Common myeloid progenitor, CD34-positive (primary cell): ENCODE measurements around the gene TJP3.

ENCODE experiments used
- CTCF ChIA-PET: fragments of 350-600 bp; sonication (Branson Sonifier 250); formaldehyde crosslinking; loops from one replicate; lab custom pipeline; 2021; ENCODE audit warnings: antibody characterized with exemption; lab: Charles Lee
- POLR2A ChIA-PET: fragments of 350-600 bp; sonication (Branson Sonifier 250); formaldehyde crosslinking; loops from one replicate; lab custom pipeline; 2021; ENCODE audit warnings: antibody characterized with exemption; lab: Charles Lee
- DNase-seq, 3 donors: peaks; one replicate each; pipeline versions ENCODE4 v3.0.0 to v3.0.0-alpha.2; 2013
- H3K27ac ChIP-seq, 2 experiments: 1 replicate in 1 of 2; 2 replicates in 1 of 2; pipeline ENCODE4 v1.7.0; 2013; ENCODE audit warnings: inconsistent platforms in 2 of 2, low read length in 2 of 2, mild to moderate bottlenecking in 2 of 2, low read depth in 1 of 2, moderate library complexity in 1 of 2; ENCODE audit not compliant: severe bottlenecking in 2 of 2, insufficient read depth in 1 of 2, poor library complexity in 1 of 2
- H3K27me3 ChIP-seq, 5 experiments: replicated peaks in 2 of 5; 1 replicate in 3 of 5; 2 replicates in 2 of 5; pipeline versions ENCODE4 v1.6.1 to v1.7.0; 2013; ENCODE audit warnings: low read length in 4 of 5, mild to moderate bottlenecking in 2 of 5, moderate library complexity in 2 of 5, inconsistent platforms in 1 of 5; ENCODE audit not compliant: insufficient read depth in 5 of 5, control insufficient read depth in 4 of 5
- H3K36me3 ChIP-seq, 4 experiments: 1 replicate in 2 of 4; 2 replicates in 2 of 4; pipeline versions ENCODE4 v1.6.1 to v1.7.0; 2013; ENCODE audit warnings: low read length in 3 of 4, control low read depth in 1 of 4, mild to moderate bottlenecking in 1 of 4; ENCODE audit not compliant: control insufficient read depth in 4 of 4, insufficient read depth in 4 of 4
- H3K4me1 ChIP-seq, 4 experiments: 1 replicate in 3 of 4; 2 replicates in 1 of 4; pipeline versions ENCODE4 v1.6.1 to v1.7.1; 2013; ENCODE audit warnings: low read length in 3 of 4, mild to moderate bottlenecking in 3 of 4, control low read depth in 1 of 4, inconsistent platforms in 1 of 4, moderate library complexity in 1 of 4; ENCODE audit not compliant: control insufficient read depth in 4 of 4, insufficient read depth in 4 of 4; ENCODE audit errors: control extremely low read depth in 1 of 4
- H3K4me3 ChIP-seq, 7 experiments: 1 replicate in 4 of 7; 2 replicates in 3 of 7; pipeline versions ENCODE4 v1.5.1 to v1.7.0; 2013; ENCODE audit warnings: mild to moderate bottlenecking in 7 of 7, low read length in 6 of 7, moderate library complexity in 6 of 7, inconsistent platforms in 2 of 7, low read depth in 2 of 7, control low read depth in 1 of 7; ENCODE audit not compliant: insufficient read depth in 4 of 7, control insufficient read depth in 1 of 7; ENCODE audit errors: extremely low read depth in 1 of 7
- H3K9me3 ChIP-seq, 5 experiments: 1 replicate in 4 of 5; 2 replicates in 1 of 5; pipeline versions ENCODE4 v1.6.1 to v1.7.1; 2013; ENCODE audit warnings: low read length in 4 of 5, mild to moderate bottlenecking in 2 of 5, inconsistent platforms in 1 of 5, low read depth in 1 of 5, moderate library complexity in 1 of 5; ENCODE audit not compliant: control insufficient read depth in 4 of 5, insufficient read depth in 2 of 5; ENCODE audit errors: control extremely low read depth in 1 of 5
- WGBS: methylation state at CpG from one replicate; pipeline ENCODE4 v1.1.5; 2013; ENCODE audit not compliant: insufficient coverage; 5-methylcytosine and 5-hydroxymethylcytosine counted together

Gene TJP3

DNA sequence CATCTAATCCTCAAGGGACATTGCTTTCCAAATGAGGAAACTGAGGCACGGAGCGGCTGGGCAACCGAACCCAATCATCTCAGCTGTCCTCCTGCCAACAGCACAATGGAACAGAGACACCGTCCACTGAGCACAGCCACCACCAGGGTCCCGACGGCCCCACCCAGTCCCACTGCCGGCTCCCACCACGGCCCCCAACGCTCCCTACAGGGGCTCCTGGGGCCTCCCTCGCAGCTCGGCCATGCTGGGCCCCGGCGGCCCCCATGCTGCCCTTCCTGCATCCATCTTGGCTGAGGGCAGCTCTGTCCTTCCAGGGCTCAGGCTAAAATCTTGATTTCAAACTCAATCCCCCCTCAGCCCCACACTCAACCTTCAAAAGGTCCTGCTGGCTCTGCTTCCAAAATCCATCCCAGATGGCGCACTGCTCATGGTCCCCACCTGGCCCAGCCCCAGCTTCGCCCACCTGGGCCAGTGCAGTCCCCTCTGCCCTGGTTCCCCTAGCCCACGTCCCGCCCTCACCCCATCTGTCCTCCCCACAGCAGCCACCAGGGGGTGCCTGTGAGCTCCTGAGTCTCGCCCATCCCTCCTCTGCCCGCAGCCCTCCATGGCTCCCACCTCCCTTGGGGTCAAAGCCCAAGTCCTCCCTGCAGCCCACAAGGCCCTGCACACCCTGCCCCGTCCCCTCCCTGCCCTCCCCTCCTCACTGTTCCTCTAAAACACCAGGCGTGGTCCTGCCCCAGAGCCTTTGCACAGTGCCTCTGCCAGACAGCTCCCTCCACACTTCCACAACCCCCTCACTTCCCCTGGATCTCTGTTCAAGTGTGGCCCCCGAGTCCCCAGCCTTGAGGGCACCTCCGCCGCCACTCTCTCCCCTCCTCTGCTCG, 15.8 kb upstream of the TJP3 start:
- DNase-seq: peak in 1 of 3 donors; percentile 40
- peaks cover 0 to 10% (median 2%) of the 10 kb centered on the region in 4 experiments for H3K36me3 ChIP-seq
- CTCF ChIA-PET: interaction anchor here (0.6 to 4.4 kb wide), 7 partner anchors 8 to 36 kb away, joined by 3 to 27 read pairs (median 3); partner anchors contain the start of genes PIP5K1C and TJP3
- no peak overlapping the region for H3K4me3 ChIP-seq
- POLR2A ChIA-PET: no interaction called here
- peaks cover 0 to 34% (median 19%) of the 10 kb centered on the region in 4 experiments for H3K4me1 ChIP-seq
- H3K27me3 ChIP-seq: no peaks in the 10 kb centered on the region
- WGBS: 97% methylated on average over 25 of the region's 25 CpGs
- no peak overlapping the region for H3K27ac ChIP-seq
- no peaks in the 10 kb centered on the region for H3K9me3 ChIP-seq

DNA sequence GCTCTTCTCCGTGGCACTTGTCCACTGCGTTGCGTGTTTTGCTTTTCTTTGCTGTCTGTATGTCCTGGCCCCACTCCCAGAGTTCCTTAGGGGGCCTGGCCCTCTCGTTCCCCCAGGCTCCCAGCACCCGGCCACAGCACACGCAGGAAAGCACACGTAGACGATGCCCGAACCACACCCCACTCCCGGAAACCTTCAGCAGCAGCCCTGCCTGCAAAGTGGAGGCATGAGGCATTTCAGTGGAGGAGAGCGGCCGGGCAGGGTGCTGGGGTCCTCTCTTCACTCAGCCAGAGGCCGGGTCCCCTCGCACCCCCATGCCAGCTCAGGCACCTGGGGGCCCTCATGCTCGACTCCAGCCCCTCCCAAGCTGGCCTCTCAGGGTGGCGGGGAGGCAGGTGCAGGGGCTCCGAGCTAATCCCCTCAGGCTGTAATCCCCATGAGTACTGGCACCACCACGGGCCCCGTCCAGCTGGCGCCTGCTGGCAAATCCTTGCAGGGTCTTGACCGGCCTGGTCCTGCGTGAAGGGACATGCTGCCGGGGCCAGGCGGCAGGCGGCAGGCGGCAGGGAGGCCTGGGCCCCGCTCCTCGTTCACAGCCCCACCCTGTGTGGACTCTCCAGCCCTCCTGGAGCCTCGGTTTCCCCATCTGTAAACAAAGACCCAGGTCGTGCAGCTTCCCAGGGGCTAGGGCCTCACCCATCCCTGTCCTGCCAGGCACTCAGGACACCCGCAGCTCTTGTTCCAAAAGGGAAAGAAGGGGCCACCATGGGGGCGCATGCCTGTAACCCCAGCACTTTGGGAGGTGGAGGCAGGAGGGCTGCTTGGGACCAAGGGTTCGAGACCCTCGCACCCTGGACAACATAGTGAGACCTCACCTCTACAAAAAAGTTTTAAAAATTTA, 14.9 kb upstream of the TJP3 start:
- Histone ChIP-seq H3K27ac (no peak overlapping the region), H3K36me3 (peaks cover 0 to 10% (median 2%) of the 10 kb centered on the region in 4 experiments), H3K4me1 (peaks cover 0 to 32% (median 13%) of the 10 kb centered on the region in 4 experiments), H3K4me3 (no peak overlapping the region), H3K27me3 (no peaks in the 10 kb centered on the region), H3K9me3 (no peaks in the 10 kb centered on the region)
- DNase-seq: no peak
- CTCF ChIA-PET: interaction anchor here (0.7 to 4.4 kb wide), 4 partner anchors 14 to 69 kb away, joined by 3 to 27 read pairs (median 6); partner anchors contain the start of genes MRPL54 and TJP3
- 97% methylated on average over 29 of the region's 34 CpGs for WGBS
- POLR2A ChIA-PET: interaction anchor here (0.5 to 0.7 kb wide), 2 partner anchors 16 to 276 kb away, joined by 3 to 5 read pairs; no protein-coding TSS in a partner anchor

DNA sequence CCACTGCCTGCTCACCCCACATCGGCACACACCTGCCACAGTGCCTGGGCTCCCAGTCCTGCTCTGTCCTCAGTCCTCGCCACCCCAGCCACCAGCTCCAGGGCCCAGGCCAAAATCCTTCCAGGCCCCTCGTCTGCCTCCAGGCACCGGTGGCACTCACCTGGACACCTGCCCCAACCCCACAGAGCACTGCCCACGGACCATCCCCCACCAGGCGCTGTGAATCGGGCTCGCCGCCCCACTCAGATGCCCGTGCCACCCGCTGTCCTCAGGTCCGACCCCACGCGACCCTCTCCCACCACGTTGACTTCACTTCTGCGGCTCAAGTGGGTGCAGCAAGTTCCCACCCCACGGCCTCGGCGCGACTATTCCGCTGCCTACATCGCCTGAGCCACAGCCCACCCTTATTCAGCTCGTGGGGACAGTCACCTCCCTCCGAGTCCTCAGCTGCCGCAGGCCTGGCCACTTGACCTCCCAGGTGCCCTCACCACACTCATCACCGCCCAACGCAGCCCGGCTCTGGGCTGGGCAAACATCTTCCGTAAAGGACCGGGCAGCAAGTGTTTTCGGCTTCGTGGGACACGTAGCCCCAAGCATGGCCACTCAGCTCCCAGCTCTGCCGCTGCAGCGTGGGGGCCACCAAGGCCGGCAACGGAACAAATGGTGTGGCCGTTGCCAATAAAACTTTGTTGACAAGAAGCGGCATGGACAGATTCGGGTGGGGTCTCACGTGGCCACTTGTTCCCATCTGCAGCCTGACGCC, 13.6 kb upstream of the TJP3 start:
- Histone ChIP-seq H3K36me3 (peaks cover 0 to 10% (median 2%) of the 10 kb centered on the region in 4 experiments), H3K27ac (no peak overlapping the region), H3K4me3 (no peak overlapping the region), H3K4me1 (peaks cover 0 to 39% (median 21%) of the 10 kb centered on the region in 4 experiments), H3K9me3 (no peaks in the 10 kb centered on the region), H3K27me3 (no peaks in the 10 kb centered on the region)
- DNase-seq: no peak
- POLR2A ChIA-PET: interaction anchor here (0.6 kb wide), 1 partner anchor 247 kb away, joined by 3 read pairs; no protein-coding TSS in a partner anchor
- CTCF ChIA-PET: no interaction called here
- 98% methylated on average over 41 of the region's 42 CpGs for WGBS

DNA sequence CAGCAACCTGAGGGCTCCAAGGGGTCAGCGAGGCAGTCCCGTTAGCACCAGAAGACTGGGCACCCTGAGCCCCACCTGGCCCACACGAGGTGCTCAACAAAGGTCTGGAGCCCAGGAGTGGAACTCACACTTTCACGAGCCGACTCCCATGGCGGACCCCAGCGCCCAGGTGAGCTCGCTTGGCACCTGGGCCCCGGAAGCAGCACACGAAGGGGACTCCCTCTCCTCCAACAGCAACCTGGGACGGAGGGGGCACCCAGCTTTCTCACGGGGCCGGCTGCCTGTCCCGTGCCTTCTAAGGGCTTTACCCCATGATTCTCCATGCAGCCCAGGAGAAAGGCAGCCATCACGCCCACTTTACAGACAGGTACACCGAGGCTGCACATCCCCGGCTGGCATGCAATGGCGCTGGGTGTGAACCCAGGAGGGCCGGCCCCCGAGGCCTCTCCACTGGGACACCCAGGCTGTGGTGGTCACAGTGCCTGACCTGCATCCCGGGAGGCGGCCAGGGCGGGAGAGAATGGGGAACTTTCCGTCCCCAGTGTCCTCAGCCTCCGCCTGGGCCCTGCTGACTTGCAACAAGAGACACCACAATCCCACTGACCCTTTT, 13.0 kb upstream of the TJP3 start:
- no peak overlapping the region for H3K27ac ChIP-seq
- H3K36me3 ChIP-seq: peaks cover 0 to 10% (median 2%) of the 10 kb centered on the region in 4 experiments
- ChIA-PET POLR2A (no interaction called here), CTCF (interaction anchor here (1.1 kb wide), 1 partner anchor 67 kb away, joined by 3 read pairs; the partner anchor contains the start of gene APBA3)
- no peaks in the 10 kb centered on the region for H3K9me3 ChIP-seq
- 97% methylated on average over 25 of the region's 25 CpGs for WGBS
- H3K27me3 ChIP-seq: no peaks in the 10 kb centered on the region
- H3K4me3 ChIP-seq: no peak overlapping the region
- DNase-seq: no peak
- H3K4me1 ChIP-seq: peaks cover 0 to 38% (median 22%) of the 10 kb centered on the region in 4 experiments

DNA sequence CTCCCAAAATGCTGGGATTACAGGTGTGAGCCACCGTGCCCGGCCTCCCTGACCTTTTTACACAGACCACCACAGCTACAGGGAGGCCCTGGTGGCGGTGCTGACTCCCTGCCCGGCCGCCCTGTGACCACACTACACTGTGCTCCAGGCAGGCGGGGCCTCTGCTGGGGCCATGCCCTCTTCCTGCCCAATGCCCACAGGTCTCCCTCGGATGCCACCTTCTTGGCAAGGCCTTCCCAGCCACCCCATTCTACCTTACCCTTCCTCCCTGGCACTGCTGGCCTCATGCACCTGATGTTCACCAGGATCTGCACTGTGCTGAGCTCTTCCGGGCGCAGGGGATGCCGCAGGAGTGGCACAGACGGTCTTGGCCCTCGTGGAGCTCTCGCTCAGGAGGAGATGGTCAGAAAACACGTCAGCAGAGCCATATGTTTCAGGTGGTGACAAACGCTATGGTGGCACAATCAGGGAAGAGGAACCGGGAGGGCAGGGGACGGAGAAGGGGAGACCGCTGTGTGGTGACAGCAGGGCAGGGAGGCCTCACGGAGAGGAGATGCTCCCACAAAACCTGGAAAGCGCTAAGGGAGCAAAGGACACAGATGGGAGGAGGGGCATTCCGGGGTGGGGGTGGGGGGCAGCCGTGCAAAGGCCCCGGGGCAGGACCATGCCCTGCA, 12.1 kb upstream of the TJP3 start:
- Histone ChIP-seq H3K27me3 (no peaks in the 10 kb centered on the region), H3K9me3 (no peaks in the 10 kb centered on the region), H3K4me3 (no peak overlapping the region), H3K27ac (no peak overlapping the region), H3K36me3 (peaks cover 0 to 8% (median 2%) of the 10 kb centered on the region in 4 experiments), H3K4me1 (peaks cover 0 to 33% (median 22%) of the 10 kb centered on the region in 4 experiments)
- no peak for DNase-seq
- 93% methylated on average over 19 of the region's 23 CpGs for WGBS
- ChIA-PET POLR2A (interaction anchor here (1.3 kb wide), 1 partner anchor 8 kb away, joined by 4 read pairs; no protein-coding TSS in a partner anchor), CTCF (interaction anchor here (1.1 to 3.5 kb wide), 4 partner anchors 9 to 66 kb away, joined by 3 to 22 read pairs (median 13); partner anchors contain the start of gene APBA3)
